Measurements from ENCODE around the gene OR2A7.
"Not testable (repeated sequence)": the region's sequence is repeated elsewhere in the genome, so short reads cannot be mapped to it uniquely, and the experiment has no call there.

Gene OR2A7

DNA sequence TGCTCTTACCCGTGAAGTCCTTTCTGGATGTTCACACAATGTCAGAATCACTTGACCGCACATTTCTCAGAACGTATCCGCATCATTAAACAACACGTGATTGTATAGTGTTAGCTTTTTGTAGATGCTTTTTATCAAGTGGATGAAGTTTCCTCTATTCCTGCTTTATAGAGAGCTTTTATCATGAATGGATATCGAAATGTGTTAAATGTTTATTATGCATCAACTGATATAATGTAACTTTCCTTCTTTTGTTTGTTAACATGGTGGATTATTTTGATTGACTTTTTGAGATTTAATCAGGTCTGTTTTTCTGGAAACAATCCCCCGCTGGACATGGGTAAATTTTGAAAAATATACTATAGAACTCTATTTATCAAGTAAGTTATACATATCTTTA is at the start of gene OR2A7:
Gene OR2A7, minus strand, starts transcription at position 101 of the 400 bp plus-strand sequence. CDS start 5,164 bp downstream, outside the sequence.
- H3K4me1 ChIP-seq (ENCODE audit: control insufficient read depth in 1 of 2, insufficient read depth in 2 of 2, low read length in 2 of 2); H3K9me3 ChIP-seq (ENCODE audit: control insufficient read depth in 1 of 2, low read length in 2 of 2); H3K36me3 ChIP-seq (ENCODE audit: control insufficient read depth in 1 of 2, insufficient read depth in 2 of 2, low read length in 2 of 2); H3K9ac ChIP-seq (ENCODE audit: low read depth in 1 of 2, low read length in 2 of 2); H3K27me3 ChIP-seq (ENCODE audit: control insufficient read depth in 1 of 2, insufficient read depth in 2 of 2, low read length in 2 of 2); H3K4me3 ChIP-seq (ENCODE audit: low read depth in 1 of 2, low read length in 2 of 2); H3K27ac ChIP-seq (ENCODE audit: low read depth, low read length): not testable (repeated sequence)

- not testable (repeated sequence) for H3K9ac ChIP-seq (ENCODE audit: low read depth in 1 of 2, low read length in 2 of 2); H3K4me1 ChIP-seq (ENCODE audit: control insufficient read depth in 1 of 2, insufficient read depth in 2 of 2, low read length in 2 of 2); H3K27ac ChIP-seq (ENCODE audit: low read depth, low read length); H3K4me3 ChIP-seq (ENCODE audit: low read depth in 1 of 2, low read length in 2 of 2); H3K9me3 ChIP-seq (ENCODE audit: control insufficient read depth in 1 of 2, low read length in 2 of 2); H3K27me3 ChIP-seq (ENCODE audit: control insufficient read depth in 1 of 2, insufficient read depth in 2 of 2, low read length in 2 of 2); H3K36me3 ChIP-seq (ENCODE audit: control insufficient read depth in 1 of 2, insufficient read depth in 2 of 2, low read length in 2 of 2)
Measured at GRCh38 chr7:144311872-144312469, 47.4 kb upstream of the OR2A7 start, which contains the start of gene OR2A1. TSS of gene OR2A1 (plus strand) at chr7:144312419. CDS start at chr7:144318125, 5,706 bp downstream.

DNA sequence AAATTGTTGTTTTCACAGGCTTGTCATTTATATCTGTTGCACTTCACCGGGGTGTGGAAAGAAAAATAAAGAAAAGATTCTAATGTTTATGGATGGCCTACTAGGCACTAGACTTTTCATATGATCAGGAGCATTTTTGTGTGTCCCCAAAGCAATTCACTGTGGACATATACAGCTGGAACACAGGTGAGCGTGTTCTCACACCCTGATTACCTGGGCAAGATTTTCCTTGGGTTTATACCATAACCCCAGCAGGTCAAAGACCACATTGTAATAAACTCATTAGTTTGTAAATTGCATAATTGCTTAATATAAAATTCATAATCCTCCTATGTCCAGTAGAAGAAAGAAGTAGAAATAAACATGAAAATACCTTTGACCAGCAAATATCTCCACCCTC is 46.6 kb upstream of the OR2A7 start:
- H3K9me3 ChIP-seq (ENCODE audit: control insufficient read depth in 1 of 2, low read length in 2 of 2); H3K36me3 ChIP-seq (ENCODE audit: control insufficient read depth in 1 of 2, insufficient read depth in 2 of 2, low read length in 2 of 2); H3K9ac ChIP-seq (ENCODE audit: low read depth in 1 of 2, low read length in 2 of 2); H3K27me3 ChIP-seq (ENCODE audit: control insufficient read depth in 1 of 2, insufficient read depth in 2 of 2, low read length in 2 of 2); H3K4me1 ChIP-seq (ENCODE audit: control insufficient read depth in 1 of 2, insufficient read depth in 2 of 2, low read length in 2 of 2); H3K4me3 ChIP-seq (ENCODE audit: low read depth in 1 of 2, low read length in 2 of 2); H3K27ac ChIP-seq (ENCODE audit: low read depth, low read length): not testable (repeated sequence)

GRCh38 chr7:144309702-144310101 is 45.1 kb upstream of the OR2A7 start:
- H3K27me3 ChIP-seq (ENCODE audit: control insufficient read depth in 1 of 2, insufficient read depth in 2 of 2, low read length in 2 of 2); H3K36me3 ChIP-seq (ENCODE audit: control insufficient read depth in 1 of 2, insufficient read depth in 2 of 2, low read length in 2 of 2); H3K9me3 ChIP-seq (ENCODE audit: control insufficient read depth in 1 of 2, low read length in 2 of 2); H3K4me3 ChIP-seq (ENCODE audit: low read depth in 1 of 2, low read length in 2 of 2); H3K27ac ChIP-seq (ENCODE audit: low read depth, low read length); H3K4me1 ChIP-seq (ENCODE audit: control insufficient read depth in 1 of 2, insufficient read depth in 2 of 2, low read length in 2 of 2); H3K9ac ChIP-seq (ENCODE audit: low read depth in 1 of 2, low read length in 2 of 2): not testable (repeated sequence)

DNA sequence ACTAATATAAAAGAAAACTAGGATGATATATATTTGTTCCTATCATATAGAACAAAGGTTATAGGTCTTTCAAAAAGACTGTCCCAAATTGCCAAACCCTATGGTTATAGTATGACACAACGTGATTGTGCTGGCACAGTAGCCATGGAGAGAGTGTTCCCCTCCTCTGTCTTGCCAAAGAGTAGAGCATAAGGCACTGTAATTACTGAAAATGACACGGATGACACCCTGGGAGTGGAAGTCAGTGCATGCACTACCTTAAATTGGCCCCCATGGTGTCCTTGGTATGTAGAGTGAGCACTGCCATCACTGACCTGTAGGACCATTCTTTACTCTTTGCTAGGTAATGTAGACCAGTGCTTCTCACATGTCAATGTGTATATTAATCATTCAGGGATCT is 40.6 kb upstream of the OR2A7 start:
- not testable (repeated sequence) for H3K9me3 ChIP-seq (ENCODE audit: control insufficient read depth in 1 of 2, low read length in 2 of 2); H3K27ac ChIP-seq (ENCODE audit: low read depth, low read length); H3K4me3 ChIP-seq (ENCODE audit: low read depth in 1 of 2, low read length in 2 of 2); H3K4me1 ChIP-seq (ENCODE audit: control insufficient read depth in 1 of 2, insufficient read depth in 2 of 2, low read length in 2 of 2); H3K36me3 ChIP-seq (ENCODE audit: control insufficient read depth in 1 of 2, insufficient read depth in 2 of 2, low read length in 2 of 2); H3K9ac ChIP-seq (ENCODE audit: low read depth in 1 of 2, low read length in 2 of 2); H3K27me3 ChIP-seq (ENCODE audit: control insufficient read depth in 1 of 2, insufficient read depth in 2 of 2, low read length in 2 of 2)

DNA sequence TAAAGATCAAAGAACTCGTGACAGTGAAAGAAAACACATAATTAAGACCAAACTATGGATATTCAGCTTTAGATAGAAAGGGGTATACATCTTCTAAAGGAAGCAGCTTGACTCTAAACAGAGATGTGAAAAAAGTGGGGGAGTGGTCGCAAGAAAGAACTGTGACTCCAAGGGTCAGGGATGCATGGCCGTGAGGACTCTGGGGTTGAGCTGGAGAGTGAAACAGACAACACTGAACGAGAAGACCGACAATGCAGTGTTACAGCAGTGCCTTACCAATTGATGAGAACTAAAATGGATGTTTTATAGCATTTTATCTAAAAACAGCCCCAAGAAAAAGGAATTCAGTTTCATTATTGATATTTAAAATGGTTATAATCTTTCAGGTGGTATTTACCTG is 39.0 kb upstream of the OR2A7 start:
- not testable (repeated sequence) for H3K4me1 ChIP-seq (ENCODE audit: control insufficient read depth in 1 of 2, insufficient read depth in 2 of 2, low read length in 2 of 2); H3K9ac ChIP-seq (ENCODE audit: low read depth in 1 of 2, low read length in 2 of 2); H3K36me3 ChIP-seq (ENCODE audit: control insufficient read depth in 1 of 2, insufficient read depth in 2 of 2, low read length in 2 of 2); H3K27ac ChIP-seq (ENCODE audit: low read depth, low read length); H3K4me3 ChIP-seq (ENCODE audit: low read depth in 1 of 2, low read length in 2 of 2); H3K27me3 ChIP-seq (ENCODE audit: control insufficient read depth in 1 of 2, insufficient read depth in 2 of 2, low read length in 2 of 2); H3K9me3 ChIP-seq (ENCODE audit: control insufficient read depth in 1 of 2, low read length in 2 of 2)

GRCh38 chr7:144302578-144303303 is 38.1 kb upstream of the OR2A7 start:
- H3K4me3 ChIP-seq (ENCODE audit: low read depth in 1 of 2, low read length in 2 of 2); H3K9me3 ChIP-seq (ENCODE audit: control insufficient read depth in 1 of 2, low read length in 2 of 2); H3K36me3 ChIP-seq (ENCODE audit: control insufficient read depth in 1 of 2, insufficient read depth in 2 of 2, low read length in 2 of 2); H3K9ac ChIP-seq (ENCODE audit: low read depth in 1 of 2, low read length in 2 of 2); H3K4me1 ChIP-seq (ENCODE audit: control insufficient read depth in 1 of 2, insufficient read depth in 2 of 2, low read length in 2 of 2); H3K27me3 ChIP-seq (ENCODE audit: control insufficient read depth in 1 of 2, insufficient read depth in 2 of 2, low read length in 2 of 2); H3K27ac ChIP-seq (ENCODE audit: low read depth, low read length): not testable (repeated sequence)

DNA sequence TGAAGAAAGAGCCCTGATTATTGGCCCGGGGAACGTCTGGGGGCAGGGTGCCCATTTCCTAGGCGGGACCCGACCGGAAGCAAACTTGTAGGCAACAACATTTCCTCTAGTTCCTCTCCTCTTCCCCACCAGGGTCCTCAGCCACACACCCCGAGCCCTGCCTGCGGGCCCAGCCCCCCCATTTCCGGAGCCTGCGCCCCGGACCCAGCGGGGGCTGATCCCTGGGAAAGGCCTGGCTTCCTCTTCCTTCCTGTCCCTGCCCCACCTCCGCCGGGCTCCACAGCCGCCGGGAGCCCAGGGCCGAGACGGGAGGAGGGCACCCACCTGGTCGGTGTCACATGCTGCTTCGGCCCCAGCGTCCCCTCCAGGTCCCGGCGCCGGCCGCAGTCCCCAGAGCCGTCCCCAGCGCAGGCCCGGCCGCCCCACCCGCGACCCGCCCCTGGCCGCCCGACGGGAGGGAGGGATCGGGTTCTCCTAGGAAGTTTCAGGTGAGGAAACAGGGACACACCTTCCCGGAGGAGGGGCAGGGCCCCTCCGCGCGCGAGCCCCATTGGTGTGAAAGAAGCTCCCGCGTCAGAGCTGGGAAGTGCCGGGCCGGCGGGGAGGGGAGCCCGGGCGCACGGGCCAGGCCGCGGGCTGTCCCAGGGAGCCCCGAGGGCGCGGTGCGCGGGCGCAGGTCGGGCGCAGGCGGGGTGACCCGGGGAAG is 29.4 kb upstream of the OR2A7 start:
- H3K36me3 ChIP-seq (ENCODE audit: control insufficient read depth in 1 of 2, insufficient read depth in 2 of 2, low read length in 2 of 2); H3K4me3 ChIP-seq (ENCODE audit: low read depth in 1 of 2, low read length in 2 of 2); H3K9ac ChIP-seq (ENCODE audit: low read depth in 1 of 2, low read length in 2 of 2); H3K9me3 ChIP-seq (ENCODE audit: control insufficient read depth in 1 of 2, low read length in 2 of 2); H3K4me1 ChIP-seq (ENCODE audit: control insufficient read depth in 1 of 2, insufficient read depth in 2 of 2, low read length in 2 of 2); H3K27me3 ChIP-seq (ENCODE audit: control insufficient read depth in 1 of 2, insufficient read depth in 2 of 2, low read length in 2 of 2); H3K27ac ChIP-seq (ENCODE audit: low read depth, low read length): not testable (repeated sequence)

- not testable (repeated sequence) for H3K27ac ChIP-seq (ENCODE audit: low read depth, low read length); H3K4me3 ChIP-seq (ENCODE audit: low read depth in 1 of 2, low read length in 2 of 2); H3K9me3 ChIP-seq (ENCODE audit: control insufficient read depth in 1 of 2, low read length in 2 of 2); H3K9ac ChIP-seq (ENCODE audit: low read depth in 1 of 2, low read length in 2 of 2); H3K4me1 ChIP-seq (ENCODE audit: control insufficient read depth in 1 of 2, insufficient read depth in 2 of 2, low read length in 2 of 2); H3K36me3 ChIP-seq (ENCODE audit: control insufficient read depth in 1 of 2, insufficient read depth in 2 of 2, low read length in 2 of 2); H3K27me3 ChIP-seq (ENCODE audit: control insufficient read depth in 1 of 2, insufficient read depth in 2 of 2, low read length in 2 of 2)
Measured at GRCh38 chr7:144292384-144293161, 28.0 kb upstream of the OR2A7 start.

GRCh38 chr7:144291607-144292006 is 27.0 kb upstream of the OR2A7 start:
- H3K4me3 ChIP-seq (ENCODE audit: low read depth in 1 of 2, low read length in 2 of 2); H3K36me3 ChIP-seq (ENCODE audit: control insufficient read depth in 1 of 2, insufficient read depth in 2 of 2, low read length in 2 of 2); H3K27ac ChIP-seq (ENCODE audit: low read depth, low read length); H3K9ac ChIP-seq (ENCODE audit: low read depth in 1 of 2, low read length in 2 of 2); H3K27me3 ChIP-seq (ENCODE audit: control insufficient read depth in 1 of 2, insufficient read depth in 2 of 2, low read length in 2 of 2); H3K4me1 ChIP-seq (ENCODE audit: control insufficient read depth in 1 of 2, insufficient read depth in 2 of 2, low read length in 2 of 2); H3K9me3 ChIP-seq (ENCODE audit: control insufficient read depth in 1 of 2, low read length in 2 of 2): not testable (repeated sequence)
